GM21576 (cell line): ENCODE results near the gene ZNF18.
"Not testable (repeated sequence)": the region's sequence is repeated elsewhere in the genome, so short reads cannot be mapped to it uniquely, and the experiment has no call there.

Experiments
- ATAC-seq: cut with Tn5 transposase; IDR thresholded peaks from one replicate; pipeline ENCODE4 v1.9.1; 2021; ENCODE audit warnings: mild to moderate bottlenecking, moderate library complexity; ENCODE audit not compliant: unreplicated experiment

ZNF18 gene

GRCh38 chr17:11986179-11986941 lies 10.9 kb downstream of the ZNF18 start:
- ATAC-seq: no peak

GRCh38 chr17:11981862-11982261 lies 15.4 kb downstream of the ZNF18 start:
- no peak for ATAC-seq

GRCh38 chr17:11980813-11981212 lies 16.5 kb downstream of the ZNF18 start:
- ATAC-seq: no peak

GRCh38 chr17:11979795-11980194 lies 17.5 kb downstream of the ZNF18 start:
- ATAC-seq: no peak

GRCh38 chr17:11972741-11973140 lies 24.5 kb downstream of the ZNF18 start:
- ATAC-seq: not testable (repeated sequence)

- ATAC-seq: no peak
Measured at GRCh38 chr17:11969565-11969964, 27.7 kb downstream of the ZNF18 start.

GRCh38 chr17:11954936-11955335 lies 42.3 kb downstream of the ZNF18 start:
- ATAC-seq: no peak

- no peak for ATAC-seq
Measured at GRCh38 chr17:11953924-11954323, 43.4 kb downstream of the ZNF18 start.

- no peak for ATAC-seq
Measured at GRCh38 chr17:11952610-11953009, 44.7 kb downstream of the ZNF18 start.

GRCh38 chr17:11950771-11951519 lies 46.3 kb downstream of the ZNF18 start:
- ATAC-seq: no peak

- not testable (repeated sequence) for ATAC-seq
Measured at GRCh38 chr17:11949571-11949970, 47.7 kb downstream of the ZNF18 start.

- ATAC-seq: no peak
Measured at GRCh38 chr17:11948789-11949188, 48.5 kb downstream of the ZNF18 start.

GRCh38 chr17:11944587-11944986 lies 52.7 kb downstream of the ZNF18 start:
- no peak for ATAC-seq

- no peak for ATAC-seq
Measured at GRCh38 chr17:11943759-11944347, 53.4 kb downstream of the ZNF18 start.

GRCh38 chr17:11943086-11943485 lies 54.2 kb downstream of the ZNF18 start:
- not testable (repeated sequence) for ATAC-seq

GRCh38 chr17:11940904-11941303 lies 56.4 kb downstream of the ZNF18 start:
- no peak for ATAC-seq

GRCh38 chr17:11935734-11936406 lies 61.4 kb downstream of the ZNF18 start:
- ATAC-seq: no peak

- no peak for ATAC-seq
Measured at GRCh38 chr17:11932337-11932898, 64.9 kb downstream of the ZNF18 start.

GRCh38 chr17:11928436-11928835 lies 68.8 kb downstream of the ZNF18 start:
- ATAC-seq: no peak
